Testis (tissue), 5 donors: ENCODE measurements around the gene FANCD2OS. TPM values are rescaled to one million over a fixed set of nuclear protein-coding genes. Genes with fewer than 3 reads are reported as not detected.

Experiments used
- DNase-seq: peaks from one replicate; pipeline ENCODE4 v3.0.0-alpha.2; 2019
- H3K27ac ChIP-seq, 2 donors: fragments of 200-600 bp; sonication (generic); one replicate each; pipeline ENCODE4 v1.5.1; 2019
- H3K27me3 ChIP-seq: fragments of 200-600 bp; sonication (generic); one replicate; pipeline ENCODE4 v1.5.1; 2019
- H3K36me3 ChIP-seq: fragments of 200-600 bp; sonication (generic); one replicate; pipeline ENCODE4 v1.5.1; 2017; ENCODE audit warnings: low read depth; ENCODE audit errors: missing control alignments
- H3K4me1 ChIP-seq: fragments of 200-600 bp; sonication (generic); one replicate; pipeline ENCODE4 v1.5.1; 2019
- H3K4me3 ChIP-seq, 2 donors: fragments of 200-600 bp; sonication (generic); one replicate each; pipeline ENCODE4 v1.5.1; 2017 to 2019
- H3K9me3 ChIP-seq: fragments of 200-600 bp; sonication (generic); one replicate; pipeline ENCODE4 v1.5.1; 2017
- POLR2A ChIP-seq: fragments of 450-650 bp; IDR thresholded peaks from one replicate; pipeline ENCODE4 v1.6.1; 2017; ENCODE audit warnings: antibody characterized with exemption, mild to moderate bottlenecking, moderate library complexity
- WGBS, 2 donors: methylation state at CpG; one replicate each; pipeline ENCODE4 v1.1.5; 2018; 5-methylcytosine and 5-hydroxymethylcytosine counted together
- intact Hi-C: fragments of 100-400 bp; cut with DNase I; formaldehyde crosslinking; loops from one replicate; pipeline ENCODE4 v1.15.1; 2023; ENCODE audit warnings: low total_unique reads
- long read RNA-seq, 2 donors: transcript quantifications; one replicate each; lab custom pipeline, GENCODE V29; 2026
- polyA plus RNA-seq: library from polyadenylated mRNA; stranded (reverse); fragments of 350-450 nt; fragmentation: Illumina TruSeq; extraction: RNeasy Lipid Tissue Mini Kit (QIAGEN cat#74804); gene quantifications from one replicate; pipeline ENCODE4 v1.2.3, GENCODE V29; 2014; ENCODE audit warnings: low read depth, low replicate concordance; ENCODE audit not compliant: insufficient read depth
- total RNA-seq, 2 donors: library from RNA; depleted of rRNA; stranded (reverse); fragments of >200 nt; gene quantifications; one replicate each; pipeline ENCODE4 v1.2.3, GENCODE V29; 2016
- TF ChIP-seq, protein P1 (sequence below), 3 experiments: fragments of 450-650 bp in 2 of 3; fragments of 200-600 bp in 1 of 3; sonication (generic) in 1 of 3; IDR thresholded peaks; one replicate each; pipeline ENCODE4 v1.5.1; 2016 to 2019; ENCODE audit warnings: antibody characterized with exemption in 3 of 3, mild to moderate bottlenecking in 2 of 3, moderate library complexity in 1 of 3

Gene FANCD2OS, protein sequence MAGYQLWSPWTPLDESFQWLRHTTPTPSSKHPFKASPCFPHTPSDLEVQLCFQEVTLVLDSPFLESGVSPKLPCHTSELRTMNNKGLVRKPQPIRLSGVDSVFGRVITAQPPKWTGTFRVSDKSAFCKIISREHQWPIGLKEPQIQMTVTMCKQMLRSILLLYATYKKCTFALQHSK
- total RNA-seq (10 to 100 TPM; 14.3 to 25.8 TPM), polyA plus RNA-seq (118 TPM)
- long read RNA-seq, donor 1, partial matches to known transcripts, result 575 of 581 reads
- long read RNA-seq, donor 1, other reads (novel, unspliced or antisense), result 6 of 581 reads
- long read RNA-seq, donor 2, result 0 reads

DNA sequence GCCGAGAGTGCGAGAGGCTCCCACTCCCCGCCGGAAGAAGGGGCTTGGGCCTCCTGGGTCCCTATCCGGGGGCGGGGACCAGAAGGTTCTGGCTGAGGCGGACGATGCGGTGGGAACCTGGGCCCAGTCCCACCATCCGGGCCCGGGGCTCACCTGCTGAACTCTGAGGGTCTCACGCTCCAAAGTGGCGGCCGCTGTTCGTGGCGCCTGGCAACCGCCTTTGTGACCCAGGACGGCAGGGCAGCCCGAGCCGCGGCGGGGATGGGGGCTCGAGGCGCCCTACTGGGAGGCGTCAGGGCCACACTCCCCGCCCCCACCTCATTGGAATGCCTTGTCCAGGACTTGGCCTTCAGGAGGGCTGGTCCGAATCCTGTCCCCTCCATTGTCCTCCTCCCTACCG, at the start of gene FANCD2OS:
Gene FANCD2OS, minus strand, starts transcription at position 165 of the 400 bp plus-strand sequence. CDS start 3,481 bp downstream, outside the sequence.
- intact Hi-C loops, result no loop called here
- WGBS, 2 donors, result 48 to 49% methylated on average over 6 to 28 of the region's 28 CpGs
- H3K36me3 ChIP-seq, result no peaks in the 10 kb centered on the region

DNA sequence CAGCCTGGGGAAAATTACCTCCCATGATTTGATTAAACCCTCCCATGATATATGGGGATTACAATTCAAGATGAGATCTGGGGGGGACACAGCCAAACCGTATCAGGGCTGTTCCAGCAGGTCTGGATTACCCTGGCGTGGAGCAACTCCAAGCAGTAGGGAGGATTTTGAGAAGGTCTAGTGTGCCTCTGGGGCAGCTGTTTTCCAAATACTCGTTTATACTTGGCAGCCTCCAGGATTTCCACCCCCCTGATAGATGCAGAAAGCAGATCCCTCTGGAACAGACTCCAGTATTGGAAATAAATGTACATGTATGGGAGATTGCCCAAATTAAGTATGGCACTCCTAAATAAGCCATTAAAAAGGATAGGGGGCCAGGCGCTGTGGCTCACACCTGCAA, 49.0 kb upstream of the FANCD2OS start:
- intact Hi-C loops, result no loop called here
- Histone ChIP-seq H3K9me3 (no peaks in the 10 kb centered on the region), H3K4me3 (no peak overlapping the region), H3K27me3 (no peaks in the 10 kb centered on the region), H3K4me1 (no peaks in the 10 kb centered on the region), H3K27ac (no peak overlapping the region), H3K36me3 (no peaks in the 10 kb centered on the region)
- 57 to 65% methylated on average over 4 of the region's 4 CpGs for WGBS, 2 donors
- no peak for TF ChIP-seq POLR2A
- TF ChIP-seq, protein P1, sequence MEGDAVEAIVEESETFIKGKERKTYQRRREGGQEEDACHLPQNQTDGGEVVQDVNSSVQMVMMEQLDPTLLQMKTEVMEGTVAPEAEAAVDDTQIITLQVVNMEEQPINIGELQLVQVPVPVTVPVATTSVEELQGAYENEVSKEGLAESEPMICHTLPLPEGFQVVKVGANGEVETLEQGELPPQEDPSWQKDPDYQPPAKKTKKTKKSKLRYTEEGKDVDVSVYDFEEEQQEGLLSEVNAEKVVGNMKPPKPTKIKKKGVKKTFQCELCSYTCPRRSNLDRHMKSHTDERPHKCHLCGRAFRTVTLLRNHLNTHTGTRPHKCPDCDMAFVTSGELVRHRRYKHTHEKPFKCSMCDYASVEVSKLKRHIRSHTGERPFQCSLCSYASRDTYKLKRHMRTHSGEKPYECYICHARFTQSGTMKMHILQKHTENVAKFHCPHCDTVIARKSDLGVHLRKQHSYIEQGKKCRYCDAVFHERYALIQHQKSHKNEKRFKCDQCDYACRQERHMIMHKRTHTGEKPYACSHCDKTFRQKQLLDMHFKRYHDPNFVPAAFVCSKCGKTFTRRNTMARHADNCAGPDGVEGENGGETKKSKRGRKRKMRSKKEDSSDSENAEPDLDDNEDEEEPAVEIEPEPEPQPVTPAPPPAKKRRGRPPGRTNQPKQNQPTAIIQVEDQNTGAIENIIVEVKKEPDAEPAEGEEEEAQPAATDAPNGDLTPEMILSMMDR (IDR thresholded peaks at IDR 0.05), result no peak
- DNase-seq, result no peak

More for the DNA sequence above, at the start of gene FANCD2OS:
- peak; percentile 23 for DNase-seq
- Histone ChIP-seq H3K27me3 (no peaks in the 10 kb centered on the region), H3K4me3 (peak within 1 kb of the TSS; percentile 18 to 36), H3K4me1 (no peaks in the 10 kb centered on the region), H3K27ac (no peak within 1 kb of the TSS), H3K9me3 (no peaks in the 10 kb centered on the region)
- TF ChIP-seq, protein P1 (IDR thresholded peaks at IDR 0.05), result no peak
- no peak for TF ChIP-seq POLR2A

DNA sequence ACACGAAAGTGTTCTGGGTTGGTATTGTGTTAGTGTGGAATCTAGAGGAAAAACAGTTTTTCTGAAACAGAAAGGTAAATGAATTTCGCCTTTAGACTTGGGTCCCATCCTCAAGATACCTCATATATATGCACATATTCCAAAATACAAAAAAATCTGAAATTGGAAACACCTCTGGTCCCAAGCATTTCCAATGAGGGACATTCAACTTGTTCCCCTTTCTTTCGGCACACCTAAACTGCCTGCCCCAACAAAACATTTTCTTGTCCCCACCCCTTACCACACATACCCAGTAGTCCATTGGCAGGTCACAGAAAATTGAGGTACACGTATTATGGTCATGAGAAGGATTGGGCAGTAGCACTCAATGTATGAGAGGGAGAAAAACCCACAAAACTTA, 47.6 kb upstream of the FANCD2OS start:
- 96 to 100% methylated on average over 4 of the region's 4 CpGs for WGBS, 2 donors
- Histone ChIP-seq H3K4me1 (no peaks in the 10 kb centered on the region), H3K9me3 (no peaks in the 10 kb centered on the region), H3K36me3 (no peaks in the 10 kb centered on the region), H3K27me3 (no peaks in the 10 kb centered on the region), H3K27ac (no peak overlapping the region), H3K4me3 (no peak overlapping the region)
- no peak for DNase-seq
- intact Hi-C loops, result no loop called here
- TF ChIP-seq, protein P1 (IDR thresholded peaks at IDR 0.05), result no peak
- TF ChIP-seq POLR2A, result no peak

DNA sequence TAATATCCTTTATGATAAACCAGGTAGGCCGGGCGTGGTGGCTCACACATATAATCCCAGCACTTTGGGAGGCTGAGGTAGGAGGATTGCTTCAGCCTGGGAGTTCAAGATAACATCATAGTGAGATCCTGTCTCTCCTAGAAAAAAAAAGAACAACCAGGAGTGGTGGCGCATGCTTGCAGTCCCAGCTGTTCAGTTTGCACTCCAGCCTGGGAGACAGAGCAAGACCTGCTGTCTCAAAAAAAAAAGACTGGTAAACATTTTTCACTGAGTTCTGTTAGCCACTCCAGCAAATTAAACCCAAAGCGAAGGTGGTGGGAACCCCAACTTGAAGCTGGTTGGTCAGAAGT, 47.0 kb upstream of the FANCD2OS start:
- Histone ChIP-seq H3K4me1 (no peaks in the 10 kb centered on the region), H3K27ac (no peak overlapping the region), H3K4me3 (no peak overlapping the region), H3K9me3 (no peaks in the 10 kb centered on the region), H3K36me3 (no peaks in the 10 kb centered on the region), H3K27me3 (no peaks in the 10 kb centered on the region)
- intact Hi-C loops, result no loop called here
- 84 to 86% methylated on average over 4 of the region's 4 CpGs for WGBS, 2 donors
- no peak for DNase-seq
- TF ChIP-seq, protein P1 (IDR thresholded peaks at IDR 0.05), result no peak
- TF ChIP-seq POLR2A, result no peak
